Stimulated activated CD4-positive, alpha-beta T cell treated with anti-CD3 and anti-CD28 coated beads, Interleukin-2, amount 100 ng/mL, for 4 hours (primary cell): ENCODE results near the gene DUS1L.

Experiments used
- DNase-seq: peaks from one replicate; pipeline ENCODE4 v3.0.0-alpha.2; 2020; ENCODE audit warnings: low read depth

Gene DUS1L

DNA sequence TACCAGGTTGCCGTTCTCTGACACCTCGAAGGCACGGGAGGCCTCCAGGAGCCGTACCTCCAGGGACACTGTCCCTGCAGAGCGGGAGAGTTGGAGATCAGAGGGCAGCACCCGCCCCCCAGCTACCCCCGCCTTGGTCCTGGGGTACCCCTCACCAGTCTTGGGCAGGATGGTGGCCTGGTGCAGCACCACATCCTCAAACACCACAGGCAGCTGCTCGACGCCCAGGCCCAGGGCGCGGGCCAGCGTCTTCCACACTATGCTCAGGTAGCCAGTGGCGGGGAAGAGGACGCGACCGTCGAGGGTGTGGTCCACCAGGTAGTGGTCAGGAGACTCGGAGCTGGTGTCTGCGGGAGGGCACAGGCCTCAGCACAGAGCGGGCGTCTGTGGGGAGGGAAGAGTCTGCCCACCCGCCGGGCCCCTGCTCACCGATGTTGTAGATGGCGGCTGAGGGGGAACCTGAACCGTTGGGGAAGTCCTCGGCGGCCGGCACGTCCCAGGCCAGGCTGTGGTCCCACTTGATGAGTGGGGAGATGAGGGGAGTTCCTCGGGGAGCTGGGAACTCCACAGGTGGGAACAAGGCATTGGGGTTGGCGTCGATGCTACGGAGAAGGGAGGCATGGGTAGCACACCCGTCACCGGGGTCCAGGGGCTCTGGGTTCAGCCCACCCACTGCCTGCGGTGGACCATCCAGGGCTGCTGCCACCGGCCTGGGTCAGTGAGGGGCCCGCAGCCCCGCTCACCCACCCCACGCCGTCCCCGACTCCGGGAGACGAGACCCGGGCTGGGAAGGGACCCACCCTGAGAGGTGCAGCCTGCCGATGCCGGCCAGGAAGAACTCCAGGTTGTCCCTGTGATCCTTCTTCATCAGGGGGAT, 22.6 kb upstream of the DUS1L start:
- DNase-seq, result no peak

DNA sequence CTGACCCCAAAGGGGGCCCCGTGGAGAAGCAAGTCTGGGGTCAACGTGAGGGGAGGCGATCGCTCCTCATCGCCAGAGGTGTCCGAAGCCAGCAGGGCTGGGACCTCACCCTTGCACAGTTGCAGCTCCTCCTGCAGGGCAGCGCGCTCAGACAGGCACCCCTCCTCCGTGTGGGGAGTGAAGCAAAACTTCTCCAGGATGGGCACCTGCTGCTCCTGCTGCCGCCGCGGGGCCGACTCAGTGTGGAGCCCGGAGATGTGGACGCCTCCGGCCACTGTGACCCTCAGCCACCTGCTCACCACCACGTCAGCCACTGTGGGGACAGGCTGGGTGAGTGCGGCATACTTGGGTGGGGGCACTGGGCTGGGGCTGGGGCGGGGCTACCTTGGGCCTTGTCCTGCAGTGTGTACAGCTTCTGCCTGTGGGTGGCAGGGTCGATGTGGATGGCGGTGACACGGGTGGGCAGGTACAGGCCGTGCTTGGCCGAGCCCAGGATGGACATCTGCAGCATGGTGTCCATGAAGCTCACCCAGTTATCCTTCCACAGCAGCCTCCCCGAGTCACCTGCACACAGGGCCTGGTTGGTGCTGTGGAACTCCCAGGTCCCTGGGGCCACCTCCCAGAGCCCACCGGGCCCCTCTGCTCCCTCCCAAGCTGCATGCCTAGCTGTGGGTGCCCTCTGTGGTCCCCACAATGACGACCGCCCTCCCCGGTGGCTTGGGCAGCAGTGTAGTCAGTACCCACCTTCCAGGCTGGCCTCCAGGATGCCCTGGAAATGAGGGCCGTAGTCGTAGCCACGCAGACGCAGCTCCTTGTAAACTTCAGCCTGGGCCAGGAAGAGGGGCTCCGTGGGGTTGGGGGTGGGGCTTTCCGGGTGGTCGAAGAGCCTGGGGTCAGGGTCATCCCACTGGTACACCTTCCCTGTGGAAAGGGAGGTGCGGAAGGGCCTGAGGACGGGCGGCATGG, 21.6 kb upstream of the DUS1L start:
- DNase-seq, result no peak

DNA sequence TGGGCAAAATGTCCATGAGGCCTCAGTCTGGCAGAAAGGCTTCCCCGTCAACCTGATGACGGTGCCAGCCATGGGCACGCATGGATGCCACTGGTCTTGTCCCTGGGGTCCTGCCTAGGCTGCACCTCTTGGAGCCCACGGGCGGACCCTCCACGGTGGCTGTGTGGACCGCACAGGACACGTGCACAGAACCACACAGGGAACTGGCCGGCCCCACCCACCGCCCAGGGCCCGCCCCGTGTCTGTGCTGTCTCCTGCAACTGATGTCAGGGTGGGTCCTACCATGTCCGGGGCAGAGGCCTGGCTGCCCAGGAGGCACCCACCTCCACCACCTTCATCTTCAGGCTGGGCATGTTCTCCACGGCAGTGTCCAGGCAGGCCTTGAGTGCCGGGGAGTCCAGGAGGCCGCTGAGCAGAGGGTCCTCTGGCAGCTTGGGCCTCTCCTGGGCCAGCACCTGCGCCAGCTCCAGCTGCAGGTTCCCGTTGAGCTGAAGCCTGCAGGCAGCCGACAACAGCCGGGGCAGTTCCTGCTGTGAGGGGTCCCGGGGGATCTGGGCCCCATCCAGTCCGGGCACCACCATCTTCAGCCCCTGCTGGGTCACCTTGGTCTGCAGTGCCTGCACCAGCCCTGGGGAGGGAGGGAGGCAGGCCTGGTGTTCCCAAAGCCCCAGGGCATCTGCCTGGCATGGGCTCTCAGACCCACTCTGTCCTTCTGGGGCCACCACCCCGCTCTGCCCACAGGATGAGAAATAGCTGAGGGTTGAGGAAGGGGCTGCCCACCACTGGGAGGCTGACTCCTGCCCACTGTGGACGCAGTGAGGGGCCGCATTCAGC, 20.5 kb upstream of the DUS1L start:
- no peak for DNase-seq

DNA sequence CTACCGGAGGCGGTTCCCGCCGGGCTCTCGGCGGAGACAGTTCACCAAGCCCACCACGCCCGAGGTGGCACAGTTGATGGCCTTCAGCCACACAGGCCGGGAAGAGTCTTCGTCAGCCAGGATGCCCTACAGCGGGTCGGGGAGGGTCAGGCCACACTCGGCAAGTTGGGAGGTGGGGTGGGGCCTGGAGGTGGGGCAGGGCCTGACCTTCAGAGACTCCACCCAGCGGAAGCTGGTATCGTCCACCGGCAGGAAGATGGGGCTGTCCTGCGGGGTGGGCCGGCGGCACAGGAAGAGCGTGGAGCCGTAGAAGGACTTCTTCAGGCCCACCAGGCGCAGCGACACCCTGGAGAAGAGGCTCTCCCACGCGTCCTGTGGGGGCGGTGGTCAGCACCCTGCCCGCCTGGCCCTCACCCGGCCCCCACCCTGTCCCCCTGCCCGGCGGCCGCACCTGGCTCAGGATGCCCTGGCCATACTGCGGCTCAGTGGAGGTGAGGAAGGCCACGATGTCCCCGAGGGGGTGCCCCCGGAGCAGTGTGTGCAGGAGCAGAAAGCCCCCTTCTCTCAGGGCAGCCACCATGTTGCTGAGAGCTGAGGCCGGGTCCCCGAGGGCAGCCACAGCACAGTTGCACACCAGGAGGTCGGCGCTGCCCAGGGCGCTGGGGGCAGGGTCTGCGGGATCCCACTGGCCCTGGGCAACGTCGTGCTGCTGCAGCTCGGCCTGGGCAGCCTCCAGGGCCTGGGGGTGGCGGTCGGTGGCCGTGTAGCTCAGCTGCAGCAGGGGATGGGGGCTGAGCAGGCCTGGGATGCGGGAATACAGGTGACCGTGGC, 19.6 kb upstream of the DUS1L start:
- DNase-seq, result no peak

DNA sequence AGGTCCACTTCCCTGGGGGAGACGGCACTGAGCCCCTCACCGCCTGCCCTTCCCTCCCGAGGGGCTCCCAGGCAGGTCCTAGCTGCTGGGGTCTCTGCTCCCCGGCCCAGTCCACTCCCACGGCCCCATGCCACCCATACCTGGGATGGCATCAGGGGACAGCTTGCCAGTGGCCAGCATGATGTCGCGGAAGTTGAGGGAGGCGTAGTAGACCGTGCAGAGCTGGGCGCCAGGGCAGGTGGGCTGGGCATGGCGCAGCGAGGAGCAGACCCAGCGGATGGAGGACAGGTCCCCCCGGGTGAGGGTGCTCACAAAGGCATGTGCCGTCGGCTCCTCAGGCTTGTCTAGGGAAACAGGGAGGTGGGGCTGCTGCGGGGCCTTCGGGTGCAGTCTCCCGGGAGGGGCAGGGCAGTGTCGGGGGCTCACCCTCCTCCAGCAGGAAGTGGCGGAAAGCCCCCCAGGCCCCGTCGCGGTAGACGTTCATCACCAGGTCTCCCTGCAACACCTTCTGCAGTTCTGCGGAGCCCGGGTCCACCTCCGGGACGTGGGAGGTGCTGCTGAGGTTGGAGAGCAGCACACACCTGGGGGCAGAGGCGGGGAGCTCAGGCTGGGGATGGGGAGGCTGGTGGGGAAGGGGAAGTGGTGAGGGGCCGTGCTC, 18.9 kb upstream of the DUS1L start:
- DNase-seq, result no peak

DNA sequence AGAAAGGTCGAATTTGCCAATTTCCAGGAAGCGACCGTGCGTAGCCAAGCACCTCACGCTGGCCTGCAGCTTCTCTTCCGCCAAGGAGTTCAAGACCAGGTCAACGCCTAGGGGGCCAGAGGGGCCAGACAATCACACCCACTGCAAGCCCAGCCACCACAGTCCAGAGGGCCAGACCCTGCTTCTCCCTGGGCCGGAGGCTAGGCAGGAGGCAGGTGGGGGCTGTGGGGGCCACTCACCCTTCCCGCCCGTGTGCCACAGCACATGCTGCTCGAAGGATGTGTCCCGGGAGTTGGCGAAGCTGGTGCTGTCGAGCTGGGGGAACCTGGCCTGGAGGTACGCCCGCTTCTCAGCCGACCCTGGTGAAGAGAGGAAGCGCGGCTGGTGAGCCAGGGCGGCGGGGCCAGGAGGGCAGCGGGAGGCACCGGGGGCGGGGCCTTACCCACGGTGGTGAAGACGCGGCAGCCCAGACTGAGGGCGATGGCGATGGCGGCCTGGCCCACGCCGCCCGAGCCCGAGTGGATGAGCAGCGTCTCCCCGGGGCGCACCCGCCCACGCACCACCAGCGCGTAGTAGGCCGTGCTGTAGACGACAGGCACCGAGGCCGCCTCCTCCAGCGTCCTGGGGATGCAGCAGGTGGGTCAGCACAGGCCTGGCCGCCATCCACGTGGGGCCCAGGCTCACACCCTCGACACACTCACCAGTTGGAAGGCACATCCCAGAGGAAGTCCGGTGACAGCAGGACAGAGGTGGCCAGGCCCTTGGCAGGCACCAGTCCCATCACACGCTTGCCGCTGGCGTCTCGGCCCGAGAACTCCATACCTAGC, 18.1 kb upstream of the DUS1L start:
- no peak for DNase-seq

DNA sequence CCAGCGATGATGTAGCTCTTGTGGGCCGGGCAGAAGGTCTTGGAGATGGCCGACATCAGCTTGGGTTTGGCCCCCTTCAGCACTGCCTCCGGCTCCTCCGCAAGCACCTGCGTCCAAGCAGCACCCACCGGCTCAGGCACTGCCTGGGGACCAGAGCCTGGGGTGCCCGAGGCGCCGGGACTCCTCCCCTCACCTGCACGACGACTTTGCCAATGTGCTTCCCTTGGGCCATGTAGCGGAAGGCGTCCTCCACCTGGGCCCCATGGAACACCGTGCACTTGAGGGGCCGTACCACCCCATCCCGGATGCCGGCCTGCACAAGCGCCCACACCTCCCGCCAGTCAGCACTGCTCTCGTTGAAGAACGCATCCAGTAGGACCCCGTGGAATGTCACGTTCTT, 17.4 kb upstream of the DUS1L start:
- DNase-seq, result no peak

DNA sequence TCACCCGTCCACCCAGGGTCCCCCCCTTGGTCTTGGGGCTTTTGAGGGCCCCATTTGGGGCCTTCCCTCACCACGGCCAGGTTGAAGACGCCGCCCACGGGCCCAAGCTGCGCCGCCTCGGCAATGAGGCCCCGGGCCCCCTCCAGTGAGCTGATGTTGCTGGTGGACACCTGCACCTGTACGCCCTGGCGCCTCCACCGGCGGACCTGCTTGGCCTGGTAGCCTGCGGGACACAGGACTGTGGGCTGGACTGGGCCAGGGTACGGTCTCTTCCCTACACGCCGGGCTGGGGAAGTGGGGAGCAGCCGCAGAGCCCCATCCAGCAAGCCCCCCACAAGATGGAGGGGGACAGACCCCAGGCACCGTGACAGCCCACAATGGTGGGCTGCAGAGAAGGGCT, 16.9 kb upstream of the DUS1L start:
- no peak for DNase-seq

DNA sequence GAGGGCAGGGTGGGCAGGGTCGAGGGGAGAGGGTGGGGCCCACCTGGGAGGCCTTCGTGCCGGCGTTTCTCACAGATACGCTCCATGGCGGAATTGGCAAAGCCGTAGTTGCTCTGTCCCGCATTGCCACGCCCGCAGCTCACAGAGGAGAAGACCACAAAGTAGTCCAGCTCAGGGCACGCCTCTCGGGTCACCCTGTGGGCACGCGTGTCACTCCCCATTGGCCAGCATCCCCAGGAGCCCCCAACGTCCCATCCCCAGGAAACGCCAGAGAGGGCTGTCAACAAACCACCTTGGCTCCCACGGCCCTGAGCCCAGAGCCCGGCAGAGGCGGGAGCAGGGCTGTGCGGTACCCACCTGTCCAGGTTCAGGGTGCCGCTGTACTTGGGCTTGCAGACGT, 16.4 kb upstream of the DUS1L start:
- no peak for DNase-seq

DNA sequence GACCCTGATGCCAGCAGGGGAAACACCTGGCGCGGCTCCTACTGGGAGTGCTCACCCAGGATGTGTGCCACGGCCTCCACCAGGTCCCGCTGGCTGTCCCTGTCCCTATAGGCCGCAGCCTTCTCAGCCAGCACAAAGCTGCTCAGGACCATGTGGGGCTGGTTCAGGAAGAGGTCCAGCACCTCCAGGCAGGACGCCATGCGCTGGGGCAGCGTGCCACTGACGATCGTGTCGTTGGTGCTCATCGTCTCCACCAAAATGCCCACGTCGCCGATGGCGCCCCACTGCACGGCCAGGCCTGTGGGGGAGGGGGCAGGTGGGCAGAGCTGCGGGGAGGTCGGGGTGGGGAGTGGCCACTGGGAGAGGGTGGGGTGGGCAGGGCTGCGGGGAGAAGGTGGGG, 15.9 kb upstream of the DUS1L start:
- no peak for DNase-seq

DNA sequence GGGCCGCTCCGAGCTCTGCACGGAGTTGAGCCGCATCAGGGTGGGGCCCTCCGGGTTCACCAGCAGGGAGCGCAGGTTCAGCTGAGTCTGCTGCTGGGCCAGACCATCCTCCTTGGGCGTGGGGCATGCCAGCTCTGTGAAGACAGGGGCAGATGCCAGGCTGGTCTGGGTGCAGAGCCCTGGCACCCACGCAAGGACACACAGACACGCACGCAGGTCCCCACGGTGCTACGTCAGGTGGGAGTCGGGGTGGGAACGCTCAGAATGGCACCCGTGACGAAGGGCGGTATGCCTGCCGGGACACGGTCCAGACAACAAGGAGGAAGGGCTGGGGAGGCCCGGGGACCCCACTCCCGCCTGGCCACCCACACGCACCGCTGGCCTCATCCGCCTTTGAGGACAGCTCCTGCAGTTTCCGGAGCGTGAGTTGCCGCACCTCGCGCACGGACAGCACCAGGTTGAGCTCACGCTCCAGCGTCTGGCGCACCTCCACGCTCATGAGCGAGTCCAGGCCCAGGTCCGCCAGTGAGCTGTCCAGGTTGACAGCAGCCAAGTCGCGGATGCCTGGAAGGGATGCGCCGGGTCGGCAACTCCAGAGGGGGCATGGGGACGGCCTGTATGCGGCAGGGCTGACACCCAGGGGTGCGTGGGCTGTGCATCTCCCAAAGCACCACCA, 15.3 kb upstream of the DUS1L start:
- no peak for DNase-seq

DNA sequence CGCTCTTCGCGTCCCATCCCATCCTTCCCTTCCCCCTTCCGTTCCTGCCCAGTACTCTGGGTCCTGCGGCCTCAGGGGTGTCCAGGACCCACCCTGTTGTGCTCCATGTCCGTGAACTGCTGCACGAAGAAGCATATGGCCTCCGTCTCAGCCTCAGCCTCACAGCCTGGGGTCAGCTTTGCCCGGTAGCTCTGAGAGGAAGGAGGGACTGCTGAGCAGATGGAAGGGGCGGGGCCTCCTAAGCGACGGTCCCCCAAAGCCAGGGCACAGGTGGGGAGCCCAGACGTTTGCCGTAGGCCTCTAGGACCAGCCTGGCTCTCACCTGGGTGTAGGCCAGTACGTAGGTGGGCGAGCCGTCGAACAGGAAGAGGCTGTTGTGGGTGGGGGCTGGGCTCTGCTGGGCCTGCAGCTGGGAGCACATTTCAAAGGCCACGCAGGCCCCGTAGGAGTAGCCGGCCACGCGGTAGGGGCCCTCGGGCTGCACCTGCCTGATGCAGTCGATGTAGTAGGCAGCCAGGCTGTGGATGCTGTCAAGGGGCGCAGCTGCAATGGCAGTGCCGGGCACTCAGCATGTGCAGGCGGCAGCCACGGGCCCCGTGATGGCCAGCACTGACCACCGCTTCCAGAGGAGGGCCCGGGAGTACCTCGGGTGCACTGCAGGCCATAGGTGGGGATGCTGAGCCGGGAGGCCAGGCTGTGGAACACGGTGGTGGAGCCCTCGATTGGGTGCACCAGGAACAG, 14.6 kb upstream of the DUS1L start:
- DNase-seq, result no peak

DNA sequence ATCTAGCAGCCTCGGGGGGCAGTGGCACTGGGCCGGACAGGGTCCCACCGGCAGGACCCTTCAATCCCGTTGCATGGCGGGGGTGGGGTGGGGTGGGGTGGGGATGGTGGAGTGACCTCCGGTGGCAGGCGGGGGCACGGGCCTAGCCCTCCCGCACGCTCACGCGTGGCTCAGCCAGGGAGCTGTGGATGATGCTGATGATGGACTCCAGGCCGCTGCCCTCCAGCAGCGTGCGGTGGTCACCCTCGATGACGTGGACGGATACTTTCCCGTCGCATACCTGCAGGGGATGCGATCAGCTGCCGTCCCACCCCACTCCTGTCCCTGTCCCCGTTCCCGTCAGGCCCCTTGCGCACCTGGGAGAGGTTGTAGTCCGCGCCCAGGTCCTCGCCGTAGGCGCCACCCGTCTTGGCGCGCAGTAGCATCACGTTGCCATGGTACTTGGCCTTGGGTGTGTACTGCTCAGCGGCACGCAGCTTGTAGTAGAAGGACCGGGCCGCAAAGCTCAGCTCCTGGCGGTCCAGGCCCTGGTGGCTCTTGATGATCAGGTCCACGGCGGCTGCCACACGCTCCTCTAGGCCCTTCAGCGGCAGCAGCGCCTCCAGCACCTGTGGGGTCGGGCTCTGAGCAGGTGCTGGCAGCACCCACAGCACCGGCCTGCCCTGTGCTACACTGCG, 13.5 kb upstream of the DUS1L start:
- DNase-seq, result no peak

DNA sequence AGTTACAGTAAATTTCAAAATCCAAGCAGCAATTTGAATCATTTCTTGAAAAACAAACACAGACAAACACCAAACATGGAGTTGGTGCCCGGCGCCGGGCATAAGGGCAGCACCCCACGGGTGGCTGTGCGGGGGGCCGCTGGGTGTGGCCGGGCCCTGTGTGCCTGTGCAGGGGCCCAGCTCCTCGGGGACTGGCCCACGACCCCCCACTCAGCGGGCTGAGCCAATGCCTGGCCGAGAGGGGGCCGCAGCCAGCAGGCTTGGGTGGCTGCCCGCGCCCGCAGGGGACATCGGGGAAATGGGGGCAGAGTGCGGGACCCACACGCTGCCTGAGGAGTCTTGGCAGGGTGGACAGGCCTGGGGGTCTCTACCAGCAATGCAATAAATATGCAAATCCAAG, 12.8 kb upstream of the DUS1L start:
- DNase-seq, result no peak

DNA sequence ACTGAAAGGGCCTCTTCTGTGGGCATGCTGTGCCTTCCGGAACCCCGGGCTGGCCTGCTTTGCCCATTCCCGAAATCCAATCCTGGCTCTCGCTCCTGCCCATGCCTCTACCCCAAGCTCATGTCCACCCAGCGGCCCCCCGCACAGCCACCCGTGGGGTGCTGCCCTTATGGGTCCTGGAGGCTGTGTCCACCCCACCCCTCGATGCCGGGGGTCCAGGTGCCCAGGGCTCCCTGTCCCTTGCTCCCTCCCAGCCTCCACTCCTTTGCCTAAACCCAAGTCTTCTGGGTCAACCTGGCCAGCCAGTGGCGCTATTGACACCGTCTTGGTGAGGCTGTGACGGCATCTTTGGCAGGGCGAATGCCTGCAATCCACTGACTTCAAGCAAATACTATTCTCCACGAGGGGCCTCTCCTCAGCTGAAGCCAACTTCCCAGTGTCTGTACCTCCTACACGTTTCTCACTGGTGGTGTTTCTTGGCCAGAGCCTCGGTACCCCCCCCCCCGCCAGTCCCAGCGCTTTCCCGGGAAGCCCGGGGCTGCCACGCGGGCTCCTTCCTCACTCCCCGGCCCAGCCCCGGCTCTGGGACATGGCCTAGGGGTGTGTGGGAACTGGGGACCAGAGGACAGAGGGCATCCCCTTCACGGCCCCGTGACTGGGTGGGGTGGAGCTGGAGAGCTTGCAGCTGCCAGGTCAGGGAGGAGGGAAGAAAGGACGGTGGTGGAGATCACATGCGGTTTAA, 12.2 kb upstream of the DUS1L start:
- no peak for DNase-seq

DNA sequence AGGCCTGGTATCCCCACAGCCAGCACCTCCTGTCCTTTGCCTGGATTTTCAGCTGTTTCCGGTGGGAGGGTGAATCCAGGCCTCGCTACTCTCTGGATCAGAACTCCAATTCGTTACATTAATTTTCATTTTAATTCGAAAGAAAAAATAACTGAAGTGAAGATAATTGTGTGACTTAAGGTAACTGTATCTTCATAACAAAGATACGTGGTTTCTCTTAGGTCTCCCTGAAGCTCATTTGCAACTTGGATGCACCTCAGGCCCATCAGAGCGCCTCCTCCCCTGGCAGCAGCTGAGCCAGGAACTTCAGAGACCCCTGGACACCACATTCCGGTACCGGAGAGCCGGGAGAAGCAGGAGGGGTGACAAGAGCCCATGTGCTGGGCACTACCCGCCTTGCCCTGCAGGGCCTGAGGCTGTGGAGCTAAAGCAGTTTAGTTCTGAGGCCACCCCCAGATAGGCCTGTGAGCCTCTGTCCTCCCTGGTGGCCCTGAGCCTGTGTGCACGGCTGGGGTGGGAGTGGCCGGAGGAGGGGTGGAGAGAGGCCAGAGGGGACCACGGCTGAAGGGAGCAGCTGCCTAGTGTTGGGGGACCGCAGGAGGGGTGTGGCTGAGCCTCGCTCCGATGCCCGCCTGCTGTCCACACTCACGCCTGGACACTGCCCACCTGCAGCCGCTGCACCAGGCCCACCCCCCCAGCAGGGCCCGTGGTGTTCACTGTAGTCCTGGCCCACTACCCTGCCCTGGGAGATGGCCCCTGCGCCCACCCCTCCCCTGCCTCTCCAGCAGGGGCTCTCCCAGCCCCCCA, 11.4 kb upstream of the DUS1L start:
- DNase-seq, result no peak
